Right lobe of liver (tissue), 6 donors: Measurements from ENCODE around the gene NOTCH3. TPM values are rescaled to one million over a fixed set of nuclear protein-coding genes. Genes with fewer than 3 reads are reported as not detected.

Source experiments
- ATAC-seq, 4 donors: fragments of 200-7000 bp; cut with Tn5 transposase; one replicate each; pipeline ENCODE4 v1.9.1; 2020; ENCODE audit warnings: mild to moderate bottlenecking in 4 of 4, moderate library complexity in 4 of 4
- DNase-seq, 3 donors: peaks; one replicate each; pipeline ENCODE4 v3.0.0-alpha.2; 2020
- H3K27ac ChIP-seq, 3 donors: fragments of 200-600 bp; one replicate each; pipeline ENCODE4 v1.8.0; 2022
- H3K27me3 ChIP-seq, 2 donors: fragments of 200-600 bp; one replicate each; pipeline ENCODE4 v1.8.0; 2022
- H3K36me3 ChIP-seq, 4 donors: fragments of 200-600 bp; sonication (generic) in 1 of 4; one replicate each; pipeline versions ENCODE4 v1.5.1 to v1.8.0; 2017 to 2022; ENCODE audit warnings: control low read depth in 1 of 4
- H3K4me1 ChIP-seq, 4 donors: fragments of 200-600 bp; sonication (generic) in 1 of 4; one replicate each; pipeline versions ENCODE4 v1.5.1 to v1.8.0; 2017 to 2022; ENCODE audit warnings: control low read depth in 1 of 4
- H3K4me3 ChIP-seq, 3 donors: fragments of 200-600 bp; one replicate each; pipeline ENCODE4 v1.8.0; 2022
- H3K9me3 ChIP-seq, 4 donors: fragments of 200-600 bp; sonication (generic) in 1 of 4; one replicate each; pipeline versions ENCODE4 v1.5.1 to v1.8.0; 2017 to 2022; ENCODE audit warnings: control low read depth in 1 of 4
- POLR2A ChIP-seq: fragments of 450-650 bp; IDR thresholded peaks from one replicate; pipeline ENCODE4 v1.6.1; 2017; ENCODE audit warnings: antibody characterized with exemption, mild to moderate bottlenecking
- WGBS: methylation state at CpG from one replicate; pipeline ENCODE4 v1.1.6; 2018; ENCODE audit warnings: low coverage, low lambda C conversion rate; ENCODE audit not compliant: insufficient coverage; ENCODE audit errors: missing lambda C conversion rate; 5-methylcytosine and 5-hydroxymethylcytosine counted together
- intact Hi-C, 2 donors: fragments of 100-400 bp; cut with DNase I; formaldehyde crosslinking; loops; one replicate each; pipeline versions ENCODE4 v1.11.2 to v1.14.1; 2022
- total RNA-seq, 6 experiments: library from RNA; depleted of rRNA in 2 of 6; stranded (reverse); fragments of >200 nt in 2 of 6; fragmentation: NEBNext Ultra II Directional in 3 of 6; extraction: Animal tissue kit (Norgen Biotek cat#: 25700) in 3 of 6; gene quantifications; one replicate each; pipeline versions ENCODE4 v1.1.0 to v1.2.4, GENCODE V29; 2016 to 2023
- TF ChIP-seq, protein P1 (sequence below), 4 donors: fragments of 200-600 bp in 3 of 4; fragments of 450-650 bp in 1 of 4; IDR thresholded peaks; one replicate each; pipeline versions ENCODE4 v1.5.1 to v1.8.0; 2016 to 2022; ENCODE audit warnings: antibody characterized with exemption in 4 of 4, mild to moderate bottlenecking in 2 of 4
- donor health status: DM: no; HTN: yes; CAD: no.
- donor health status: DM: no; HTN: no; CAD: no.
- donor health status: DM: no; HTN: no; CAD: no.
- donor health status: DM: no; HTN: yes; CAD: no.
- donor health status: DM: no; HTN: yes; CAD: no.

Gene NOTCH3
- total RNA-seq, 6 experiments from 2014 or later = 1.7 to 6.7 (median 2.4) TPM

- H3K4me1 ChIP-seq = peaks cover 0 to 3% (median 0%) of the 10 kb centered on the region in 4 donors
- no peak overlapping the region for H3K27ac ChIP-seq
- ATAC-seq (no peak), DNase-seq (peak in 1 of 3 donors; percentile 47)
- TF ChIP-seq, protein P1, sequence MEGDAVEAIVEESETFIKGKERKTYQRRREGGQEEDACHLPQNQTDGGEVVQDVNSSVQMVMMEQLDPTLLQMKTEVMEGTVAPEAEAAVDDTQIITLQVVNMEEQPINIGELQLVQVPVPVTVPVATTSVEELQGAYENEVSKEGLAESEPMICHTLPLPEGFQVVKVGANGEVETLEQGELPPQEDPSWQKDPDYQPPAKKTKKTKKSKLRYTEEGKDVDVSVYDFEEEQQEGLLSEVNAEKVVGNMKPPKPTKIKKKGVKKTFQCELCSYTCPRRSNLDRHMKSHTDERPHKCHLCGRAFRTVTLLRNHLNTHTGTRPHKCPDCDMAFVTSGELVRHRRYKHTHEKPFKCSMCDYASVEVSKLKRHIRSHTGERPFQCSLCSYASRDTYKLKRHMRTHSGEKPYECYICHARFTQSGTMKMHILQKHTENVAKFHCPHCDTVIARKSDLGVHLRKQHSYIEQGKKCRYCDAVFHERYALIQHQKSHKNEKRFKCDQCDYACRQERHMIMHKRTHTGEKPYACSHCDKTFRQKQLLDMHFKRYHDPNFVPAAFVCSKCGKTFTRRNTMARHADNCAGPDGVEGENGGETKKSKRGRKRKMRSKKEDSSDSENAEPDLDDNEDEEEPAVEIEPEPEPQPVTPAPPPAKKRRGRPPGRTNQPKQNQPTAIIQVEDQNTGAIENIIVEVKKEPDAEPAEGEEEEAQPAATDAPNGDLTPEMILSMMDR (IDR thresholded peaks at IDR 0.05) = no peak
- no peak for TF ChIP-seq POLR2A
- H3K36me3 ChIP-seq = no peaks in the 10 kb centered on the region
- intact Hi-C loops = loop anchor here in 1 of 2 donors (10.0 kb wide), 1 partner anchor 376 kb away; no protein-coding TSS in a partner anchor
- 85% methylated on average over 17 of the region's 33 CpGs for WGBS
- no peaks in the 10 kb centered on the region for H3K9me3 ChIP-seq
- H3K27me3 ChIP-seq = no peaks in the 10 kb centered on the region
- H3K4me3 ChIP-seq = no peak overlapping the region
Measured at GRCh38 chr19:15178629-15179308, 22.0 kb downstream of the NOTCH3 start.

- Histone ChIP-seq H3K27ac (no peak overlapping the region), H3K9me3 (no peaks in the 10 kb centered on the region), H3K36me3 (no peaks in the 10 kb centered on the region), H3K4me3 (peak overlapping the region in 1 of 3 donors; percentile 40), H3K27me3 (no peaks in the 10 kb centered on the region), H3K4me1 (peaks cover 0 to 3% (median 0%) of the 10 kb centered on the region in 4 donors)
- intact Hi-C loops = loop anchor here in 1 of 2 donors (10.0 kb wide), 1 partner anchor 377 kb away; no protein-coding TSS in a partner anchor
- WGBS = 9% methylated on average over 38 of the region's 92 CpGs
- peak; percentile 82 to 85 (median 83) for DNase-seq
- no peak for TF ChIP-seq POLR2A
- TF ChIP-seq, protein P1 (IDR thresholded peaks at IDR 0.05) = peak; percentile 96 to 99 (median 98)
- ATAC-seq = peak; percentile 90 to 98 (median 94)
Measured at GRCh38 chr19:15177269-15178116, 23.3 kb downstream of the NOTCH3 start.

- Histone ChIP-seq H3K4me3 (no peak overlapping the region), H3K36me3 (no peaks in the 10 kb centered on the region), H3K27ac (no peak overlapping the region), H3K27me3 (no peaks in the 10 kb centered on the region), H3K4me1 (peaks cover 0 to 3% (median 0%) of the 10 kb centered on the region in 4 donors), H3K9me3 (no peaks in the 10 kb centered on the region)
- DNase-seq = no peak
- intact Hi-C loops = loop anchor here in 1 of 2 donors (10.0 kb wide), 1 partner anchor 379 kb away; no protein-coding TSS in a partner anchor
- 78% methylated on average over 1 of the region's 3 CpGs for WGBS
- TF ChIP-seq POLR2A = no peak
- TF ChIP-seq, protein P1 (IDR thresholded peaks at IDR 0.05) = no peak
- ATAC-seq = no peak
Measured at GRCh38 chr19:15175609-15176008, 25.2 kb downstream of the NOTCH3 start.

- Histone ChIP-seq H3K4me3 (no peak overlapping the region), H3K27ac (no peak overlapping the region), H3K36me3 (no peaks in the 10 kb centered on the region), H3K4me1 (peaks cover 0 to 3% (median 0%) of the 10 kb centered on the region in 4 donors), H3K9me3 (no peaks in the 10 kb centered on the region), H3K27me3 (no peaks in the 10 kb centered on the region)
- intact Hi-C loops = loop anchor here in 1 of 2 donors (10.0 kb wide), 1 partner anchor 381 kb away; no protein-coding TSS in a partner anchor
- ATAC-seq (peak in 3 of 4 donors; percentile 30 to 51 (median 34)), DNase-seq (no peak)
- TF ChIP-seq POLR2A = no peak
- TF ChIP-seq, protein P1 (IDR thresholded peaks at IDR 0.05) = peak in 3 of 4 donors; percentile 19 to 45 (median 30)
- WGBS = 87% methylated on average over 3 of the region's 37 CpGs
Measured at GRCh38 chr19:15173746-15174404, 26.9 kb downstream of the NOTCH3 start.
